WI38 (cell line): ENCODE measurements around the gene ACBD5.

ENCODE experiments used
- H3K4me3 ChIP-seq: 2 replicates; pipeline ENCODE4 v1.5.1; 2011; ENCODE audit warnings: low read depth, mild to moderate bottlenecking, control low read depth, low read length
- CTCF ChIP-seq: IDR thresholded peaks from 2 replicates; pipeline ENCODE4 v1.5.1; 2012; ENCODE audit warnings: low read depth, mild to moderate bottlenecking, control low read depth, low read length

ACBD5 gene

GRCh38 chr10:27197980-27198620 lies 42.5 kb downstream of the ACBD5 start:
- H3K4me3 ChIP-seq = no peak overlapping the region
- no peak for TF ChIP-seq CTCF

DNA sequence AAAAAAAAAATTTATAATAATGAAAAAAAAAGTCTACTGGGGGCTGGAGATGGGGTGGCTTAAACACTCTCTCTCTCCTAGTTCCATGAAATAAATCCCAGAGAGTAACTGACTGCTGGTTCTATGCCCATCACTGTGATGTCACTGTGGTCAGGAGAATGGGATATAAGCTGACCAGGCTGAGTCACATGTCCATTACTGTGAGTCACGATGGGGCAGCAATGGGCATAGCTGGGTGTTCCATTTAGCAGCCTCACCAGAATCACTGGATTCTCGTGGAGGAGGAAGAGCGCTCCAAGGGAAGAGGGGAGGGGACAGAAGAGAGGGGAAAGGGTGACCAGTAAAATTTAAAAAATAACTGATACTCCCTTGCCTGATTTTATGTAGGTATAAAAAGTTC lies 48.3 kb downstream of the ACBD5 start:
- no peak for TF ChIP-seq CTCF
- no peak overlapping the region for H3K4me3 ChIP-seq

- no peak overlapping the region for H3K4me3 ChIP-seq
- TF ChIP-seq CTCF = no peak
These were observed 50.1 kb downstream of the ACBD5 start for GRCh38 chr10:27190508-27190907.

DNA sequence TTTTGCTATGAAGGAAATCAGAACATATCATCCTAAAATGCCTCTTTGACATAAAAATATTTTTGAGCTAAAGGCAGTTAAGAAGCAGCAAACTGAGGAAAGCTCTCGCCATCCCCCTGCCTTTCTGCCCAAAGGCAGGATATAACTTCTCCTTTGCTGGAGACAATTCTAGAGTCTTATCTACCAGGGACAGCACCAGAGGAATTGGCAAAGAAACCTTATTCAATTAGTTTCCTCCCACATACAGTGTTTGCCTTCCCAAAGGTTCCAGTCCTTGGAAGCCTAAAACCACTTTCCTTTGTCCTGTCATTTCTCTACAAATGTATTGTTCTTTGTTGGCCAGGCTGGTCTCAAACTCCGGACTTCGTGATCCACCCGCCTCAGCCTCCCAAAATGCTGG lies 51.7 kb downstream of the ACBD5 start:
- no peak for TF ChIP-seq CTCF
- no peak overlapping the region for H3K4me3 ChIP-seq

GRCh38 chr10:27188259-27188658 lies 52.3 kb downstream of the ACBD5 start:
- no peak overlapping the region for H3K4me3 ChIP-seq
- no peak for TF ChIP-seq CTCF

- no peak for TF ChIP-seq CTCF
- no peak overlapping the region for H3K4me3 ChIP-seq
These were observed 70.7 kb downstream of the ACBD5 start for GRCh38 chr10:27169849-27170248.

DNA sequence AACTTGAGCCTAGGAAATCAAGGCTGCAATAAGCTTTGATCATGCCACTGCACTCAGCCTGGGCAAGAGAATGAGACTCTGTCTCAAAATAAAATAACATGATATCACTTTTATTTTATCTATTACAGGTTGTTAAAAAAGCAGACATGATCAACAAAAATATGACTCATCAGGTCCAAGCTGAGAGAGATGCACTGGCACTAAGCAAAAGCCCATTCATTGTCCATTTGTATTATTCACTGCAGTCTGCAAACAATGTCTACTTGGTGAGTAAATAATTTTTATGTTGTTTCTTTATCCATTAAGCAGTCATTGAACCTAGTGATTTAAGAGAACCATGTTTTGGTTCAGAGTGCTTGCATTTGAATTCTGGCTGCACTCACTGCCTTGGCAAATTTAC lies 82.2 kb downstream of the ACBD5 start:
- TF ChIP-seq CTCF = no peak
- no peak overlapping the region for H3K4me3 ChIP-seq
